Spleen (tissue), 11 donors: ENCODE data around the gene DPP3. TPM values are rescaled to one million over a fixed set of nuclear protein-coding genes. Genes with fewer than 3 reads are reported as not detected.

Source experiments
- DNase-seq: peaks from one replicate; pipeline ENCODE4 v3.0.0-alpha.2; 2020
- H3K27ac ChIP-seq, 8 donors: fragments of 200-600 bp; sonication (generic) in 7 of 8; 1 replicate in 4 of 8; 2 replicates in 4 of 8; pipeline versions ENCODE4 v1.5.0 to v1.8.0; 2016 to 2021; ENCODE audit warnings: inconsistent platforms in 4 of 8, mild to moderate bottlenecking in 4 of 8, moderate library complexity in 1 of 8
- H3K27me3 ChIP-seq, 7 donors: fragments of 200-600 bp; sonication (generic) in 6 of 7; replicated peaks in 1 of 7; 1 replicate in 4 of 7; 2 replicates in 3 of 7; pipeline versions ENCODE4 v1.5.0 to v1.8.0; 2016 to 2021; ENCODE audit warnings: inconsistent platforms in 3 of 7, mild to moderate bottlenecking in 1 of 7
- H3K36me3 ChIP-seq, 6 donors: fragments of 200-600 bp; sonication (generic) in 5 of 6; 1 replicate in 4 of 6; 2 replicates in 2 of 6; pipeline versions ENCODE4 v1.5.0 to v1.8.0; 2016 to 2021; ENCODE audit warnings: inconsistent platforms in 2 of 6
- H3K4me1 ChIP-seq, 6 donors: fragments of 200-600 bp; sonication (generic) in 5 of 6; 1 replicate in 3 of 6; 2 replicates in 3 of 6; pipeline versions ENCODE4 v1.5.0 to v1.8.0; 2016 to 2021; ENCODE audit warnings: inconsistent platforms in 3 of 6
- H3K4me3 ChIP-seq, 8 donors: fragments of 200-600 bp; sonication (generic) in 7 of 8; 1 replicate in 4 of 8; 2 replicates in 4 of 8; pipeline versions ENCODE4 v1.5.0 to v1.8.0; 2016 to 2021; ENCODE audit warnings: inconsistent platforms in 4 of 8, mild to moderate bottlenecking in 4 of 8, moderate library complexity in 2 of 8
- H3K9me3 ChIP-seq, 8 donors: fragments of 200-600 bp; sonication (generic) in 7 of 8; 1 replicate in 4 of 8; 2 replicates in 4 of 8; pipeline versions ENCODE4 v1.5.0 to v1.8.0; 2016 to 2021; ENCODE audit warnings: inconsistent platforms in 4 of 8
- CTCF ChIP-seq, 11 experiments: fragments of 200-600 bp in 7 of 11; fragments of 450-650 bp in 4 of 11; sonication (generic) in 4 of 11; IDR thresholded peaks in 8 of 11; conservative IDR thresholded peaks in 3 of 11; 1 replicate in 7 of 11; 2 replicates in 4 of 11; pipeline versions ENCODE4 v1.4.0 to v1.8.0; 2016 to 2021; ENCODE audit warnings: antibody characterized with exemption in 11 of 11, inconsistent platforms in 4 of 11, mild to moderate bottlenecking in 1 of 11
- POLR2A ChIP-seq, 3 donors: fragments of 450-650 bp; IDR thresholded peaks; one replicate each; pipeline ENCODE4 v1.5.1; 2017; ENCODE audit warnings: antibody characterized with exemption in 3 of 3, mild to moderate bottlenecking in 1 of 3
- POLR2AphosphoS5 ChIP-seq, 3 donors: sonication (generic); formaldehyde crosslinking; IDR thresholded peaks; one replicate each; pipeline ENCODE4 v1.5.1; 2017; ENCODE audit warnings: antibody characterized with exemption in 3 of 3
- WGBS, 5 donors: extraction: QIAGEN DNeasy Blood & Tissue Kit in 3 of 5; methylation state at CpG; one replicate each; pipeline versions ENCODE4 v1.1.5 to v1.1.7; 2013 to 2018; 5-methylcytosine and 5-hydroxymethylcytosine counted together
- intact Hi-C: fragments of 100-400 bp; cut with DNase I; formaldehyde crosslinking; loops from one replicate; pipeline ENCODE4 v1.15.0; 2023; ENCODE audit warnings: low total_unique reads
- polyA plus RNA-seq, 3 donors: library from polyadenylated mRNA; stranded (reverse); fragments of 200-250 nt; gene quantifications; one replicate each; pipeline ENCODE4 v1.2.1, GENCODE V29; 2013
- total RNA-seq, 7 donors: library from RNA; depleted of rRNA in 3 of 7; stranded (reverse); fragments of >200 nt in 3 of 7; fragmentation: NEBNext Ultra II Directional in 4 of 7; extraction: Animal tissue kit (Norgen Biotek cat#: 25700) in 4 of 7; gene quantifications; one replicate each; pipeline versions ENCODE4 v1.1.0 to v1.2.1, GENCODE V29; 2016 to 2021
- donor health status: healthy with polysubstance abuse.
- donor health status: DM: no; HTN: no; CAD: no; lungs with moderate emphysema.
- donor health status: DM: no; HTN: no; CAD: no.
- donor health status: Bipolar disorder and iron deficiency.
- donor health status: healthy.
- donor health status: DM: no; HTN: no; CAD: no.
- donor health status: DM: yes; HTN: yes; CAD: no.

The DPP3 gene
- total and polyA plus RNA-seq, 10 donors = 17.9 to 35.5 (median 23.7) TPM

GRCh38 chr11:66494935-66495334, 14.7 kb downstream of the DPP3 start:
- peaks cover 0 to 100% (median 59%) of the 10 kb centered on the region in 6 donors for H3K36me3 ChIP-seq

GRCh38 chr11:66495401-66495854, 15.2 kb downstream of the DPP3 start:
- H3K27me3 ChIP-seq = no peaks in the 10 kb centered on the region
- TF ChIP-seq POLR2AphosphoS5 (IDR thresholded peaks at IDR 0.05) (no peak), POLR2A (IDR thresholded peaks at IDR 0.05) (no peak), CTCF (IDR thresholded peaks at IDR 0.05 in 8 of 11, conservative IDR thresholded peaks at IDR 0.05 in 3 of 11) (peak in 2 of 11 experiments; percentile 11 to 21)
- no peaks in the 10 kb centered on the region for H3K4me1 ChIP-seq
- WGBS, 5 donors = 93 to 98% (median 95%) methylated on average over 15 to 17 of the region's 17 CpGs
- peaks cover 0 to 100% (median 60%) of the 10 kb centered on the region in 6 donors for H3K36me3 ChIP-seq
- H3K27ac ChIP-seq = no peak overlapping the region
- DNase-seq = no peak
- H3K4me3 ChIP-seq = no peak overlapping the region
- intact Hi-C loops = no loop called here
- no peaks in the 10 kb centered on the region for H3K9me3 ChIP-seq

More at GRCh38 chr11:66494935-66495334, 14.7 kb downstream of the DPP3 start:
- 90 to 95% (median 91%) methylated on average over 11 to 14 of the region's 14 CpGs for WGBS, 5 donors
- TF ChIP-seq CTCF (IDR thresholded peaks at IDR 0.05 in 8 of 11, conservative IDR thresholded peaks at IDR 0.05 in 3 of 11) (no peak), POLR2AphosphoS5 (IDR thresholded peaks at IDR 0.05) (no peak), POLR2A (IDR thresholded peaks at IDR 0.05) (no peak)
- H3K27me3 ChIP-seq = no peaks in the 10 kb centered on the region
- H3K4me3 ChIP-seq = no peak overlapping the region
- no peaks in the 10 kb centered on the region for H3K9me3 ChIP-seq
- no peaks in the 10 kb centered on the region for H3K4me1 ChIP-seq
- no peak overlapping the region for H3K27ac ChIP-seq
- intact Hi-C loops = no loop called here
- no peak for DNase-seq

GRCh38 chr11:66497206-66497605, 17.0 kb downstream of the DPP3 start:
- H3K9me3 ChIP-seq = no peaks in the 10 kb centered on the region
- intact Hi-C loops = no loop called here
- no peak overlapping the region for H3K27ac ChIP-seq
- H3K27me3 ChIP-seq = no peaks in the 10 kb centered on the region
- H3K4me1 ChIP-seq = no peaks in the 10 kb centered on the region
- WGBS, 5 donors = 94 to 98% (median 95%) methylated on average over 14 to 16 of the region's 16 CpGs
- no peak overlapping the region for H3K4me3 ChIP-seq
- no peak for TF ChIP-seq CTCF (IDR thresholded peaks at IDR 0.05 in 8 of 11, conservative IDR thresholded peaks at IDR 0.05 in 3 of 11)
- TF ChIP-seq POLR2AphosphoS5 (IDR thresholded peaks at IDR 0.05) = no peak
- TF ChIP-seq POLR2A (IDR thresholded peaks at IDR 0.05) = no peak
- no peak for DNase-seq
- H3K36me3 ChIP-seq = peaks cover 0 to 99% (median 54%) of the 10 kb centered on the region in 6 donors

GRCh38 chr11:66498506-66498905, 18.3 kb downstream of the DPP3 start:
- 94 to 97% (median 96%) methylated on average over 5 of the region's 5 CpGs for WGBS, 5 donors
- H3K9me3 ChIP-seq = no peaks in the 10 kb centered on the region
- DNase-seq = no peak
- no peak overlapping the region for H3K27ac ChIP-seq
- H3K4me1 ChIP-seq = no peaks in the 10 kb centered on the region
- intact Hi-C loops = no loop called here
- H3K36me3 ChIP-seq = peaks cover 0 to 99% (median 44%) of the 10 kb centered on the region in 6 donors
- TF ChIP-seq CTCF (IDR thresholded peaks at IDR 0.05 in 8 of 11, conservative IDR thresholded peaks at IDR 0.05 in 3 of 11) (no peak), POLR2AphosphoS5 (IDR thresholded peaks at IDR 0.05) (no peak), POLR2A (IDR thresholded peaks at IDR 0.05) (no peak)
- no peak overlapping the region for H3K4me3 ChIP-seq
- no peaks in the 10 kb centered on the region for H3K27me3 ChIP-seq
